Measurements from ENCODE around the gene GIMAP1.

The GIMAP1 gene

DNA sequence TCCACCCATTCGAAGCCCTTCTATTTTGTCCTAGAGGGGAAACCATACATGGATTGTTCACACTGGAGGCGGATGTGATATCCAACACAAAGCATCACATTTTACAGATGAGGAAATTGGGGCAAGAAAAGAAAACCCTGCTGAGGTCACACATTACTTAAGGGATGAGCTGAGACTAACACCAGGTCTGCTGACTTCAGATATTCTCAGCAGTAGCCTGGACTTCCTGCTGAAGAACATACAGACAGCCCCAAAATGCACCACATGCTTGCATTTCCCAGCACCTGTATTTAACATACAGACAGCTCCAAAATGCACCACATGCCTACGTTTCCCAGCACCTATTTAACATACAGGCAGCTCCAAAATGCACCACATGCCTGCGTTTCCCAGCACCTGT, 32.0 kb downstream of the GIMAP1 start:
- no peak for DNase-seq (ENCODE audit: low spot score)

DNA sequence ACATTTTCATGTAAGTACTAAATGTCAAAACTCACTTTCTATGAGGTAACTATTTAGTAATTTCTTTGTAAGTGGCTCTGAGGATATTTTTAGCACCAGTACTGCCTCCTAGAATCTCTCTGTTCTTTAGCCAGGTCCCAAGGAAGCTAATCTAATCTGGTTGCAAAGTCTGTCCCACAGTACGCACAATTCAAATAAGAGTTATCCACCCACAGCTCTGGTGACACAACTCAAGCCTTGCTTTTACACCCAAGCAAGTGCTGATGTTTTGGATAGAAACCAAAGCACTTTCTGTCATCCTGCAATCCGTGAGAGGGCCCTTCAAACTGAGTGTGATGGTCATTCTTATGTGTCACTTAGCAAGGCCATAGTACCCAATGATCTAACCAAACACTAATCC, 35.3 kb downstream of the GIMAP1 start:
- DNase-seq (ENCODE audit: low spot score): no peak

- DNase-seq (ENCODE audit: low spot score): no peak
These were observed 36.8 kb downstream of the GIMAP1 start for GRCh38 chr7:150753239-150753638.

- DNase-seq (ENCODE audit: low spot score): no peak
These were observed 37.6 kb downstream of the GIMAP1 start for GRCh38 chr7:150753826-150754603.

DNA sequence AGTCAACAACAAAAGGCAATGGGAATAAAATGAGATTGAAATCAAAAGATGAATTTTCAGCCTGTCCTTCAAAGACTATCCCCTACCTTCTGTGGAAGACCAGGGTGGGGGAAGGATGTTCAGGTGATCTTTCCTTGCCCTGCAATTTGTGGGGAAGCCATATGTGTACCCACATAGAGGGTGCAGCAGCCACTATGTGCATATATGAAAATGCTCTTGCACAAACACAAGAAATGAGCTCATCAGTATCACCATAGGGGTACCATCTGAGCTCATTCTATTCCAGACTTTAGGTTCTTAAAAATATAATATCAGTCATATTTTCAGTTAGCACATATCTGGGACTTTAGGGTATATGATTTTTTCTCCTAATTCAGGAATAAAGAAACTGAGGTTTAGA, 38.5 kb downstream of the GIMAP1 start:
- no peak for DNase-seq (ENCODE audit: low spot score)

DNA sequence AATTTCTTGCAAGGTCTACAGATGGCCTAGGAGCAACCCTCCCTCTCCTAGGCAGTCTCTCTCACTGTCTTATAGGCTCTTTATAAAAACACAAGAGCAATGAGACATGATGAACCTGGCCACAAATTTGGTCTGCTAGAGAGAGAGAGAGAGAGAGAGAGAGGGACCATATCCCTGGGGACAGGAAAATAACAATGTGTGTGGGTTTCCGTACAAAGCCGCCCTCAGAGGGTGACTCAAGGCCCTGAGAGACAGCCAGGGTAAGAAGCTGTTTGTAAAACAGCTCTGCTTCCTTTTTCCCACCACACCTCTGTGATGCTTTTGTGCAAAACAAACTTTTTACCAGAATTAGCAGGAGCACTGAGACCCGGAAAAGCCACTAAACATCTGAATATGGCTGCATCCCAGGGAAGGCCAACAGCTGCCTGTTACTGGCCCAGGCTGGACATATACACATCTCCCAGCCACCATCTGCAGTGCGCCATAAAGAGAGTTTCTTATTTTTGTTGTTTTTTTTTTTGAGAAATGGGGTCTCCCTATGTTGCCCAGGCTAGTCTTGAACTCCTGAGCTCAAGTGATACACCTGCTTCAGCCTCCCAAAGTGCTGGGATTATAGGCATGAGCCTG, 39.2 kb downstream of the GIMAP1 start:
- DNase-seq (ENCODE audit: low spot score): no peak

- DNase-seq (ENCODE audit: low spot score): no peak
These were observed 39.8 kb downstream of the GIMAP1 start for GRCh38 chr7:150756166-150756565.

GRCh38 chr7:150756858-150757257, 40.4 kb downstream of the GIMAP1 start:
- no peak for DNase-seq (ENCODE audit: low spot score)

DNA sequence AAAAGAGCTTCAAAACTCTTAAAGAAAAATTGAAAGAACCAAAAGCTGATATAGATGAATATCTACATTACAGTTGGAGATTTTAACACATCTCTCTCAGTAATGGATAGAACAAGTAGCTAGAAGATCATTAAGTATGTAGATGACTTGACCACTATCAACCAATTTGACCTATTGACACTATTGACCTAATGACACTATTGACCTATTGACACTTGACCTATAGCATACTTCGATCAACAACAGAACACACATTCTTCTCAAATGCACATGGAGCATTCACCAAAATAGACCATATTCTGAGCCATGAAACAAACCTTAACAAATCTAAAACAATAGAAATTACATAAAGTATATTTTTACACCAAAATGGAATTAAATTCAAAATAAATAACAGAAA, 43.1 kb downstream of the GIMAP1 start:
- DNase-seq (ENCODE audit: low spot score): no peak

DNA sequence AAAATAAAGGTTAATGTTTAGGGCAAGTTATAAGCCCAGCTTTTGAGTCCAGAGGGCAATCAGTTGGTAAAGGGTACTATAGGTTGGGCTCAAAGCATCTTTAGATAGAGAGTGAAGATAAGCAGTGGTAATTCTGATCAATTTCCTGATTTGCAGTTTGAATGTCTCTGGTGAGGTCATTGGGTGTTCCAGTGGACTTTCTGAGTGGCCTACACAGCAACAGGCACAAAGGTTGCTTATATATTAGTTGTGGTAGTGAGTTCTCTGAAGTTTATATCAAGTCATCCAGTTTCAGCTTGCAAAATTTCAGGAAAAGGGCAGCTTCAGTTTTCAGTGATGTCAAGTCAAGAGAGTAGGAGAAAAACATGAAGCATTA, 49.9 kb downstream of the GIMAP1 start:
- DNase-seq (ENCODE audit: low spot score): no peak

GRCh38 chr7:150769768-150770167, 53.4 kb downstream of the GIMAP1 start:
- no peak for DNase-seq (ENCODE audit: low spot score)
